CD8-positive, alpha-beta memory T cell (primary cell): Measurements from ENCODE around the gene CLIC1. TPM values are rescaled to one million over a fixed set of nuclear protein-coding genes. Genes with fewer than 3 reads are reported as not detected.
A peak's percentile ranks its signal among the peaks of the same experiment; 100 is the strongest.

Experiments
- CTCF ChIA-PET: fragments of 350-600 bp; sonication (Branson Sonifier 250); formaldehyde crosslinking; loops from one replicate; lab custom pipeline; 2021; ENCODE audit warnings: antibody characterized with exemption; lab: Charles Lee
- POLR2A ChIA-PET: fragments of 350-600 bp; sonication (Branson Sonifier 250); formaldehyde crosslinking; loops from one replicate; lab custom pipeline; 2021; ENCODE audit warnings: antibody characterized with exemption; lab: Charles Lee
- DNase-seq, 5 donors: peaks; one replicate each; pipeline versions ENCODE4 v3.0.0 to v3.0.0-alpha.2; 2020 to 2022; ENCODE audit warnings: mixed read lengths in 1 of 5
- H3K27ac ChIP-seq: one replicate; pipeline ENCODE4 v1.7.0; 2013; ENCODE audit warnings: low read depth, mild to moderate bottlenecking, low read length, moderate library complexity
- H3K27me3 ChIP-seq: 2 replicates; pipeline ENCODE4 v1.7.0; 2013; ENCODE audit warnings: low read length, mild to moderate bottlenecking; ENCODE audit not compliant: insufficient read depth, poor library complexity, severe bottlenecking
- H3K36me3 ChIP-seq: 2 replicates; pipeline ENCODE4 v1.7.0; 2013; ENCODE audit warnings: mild to moderate bottlenecking, low read length, moderate library complexity; ENCODE audit not compliant: insufficient read depth
- H3K4me1 ChIP-seq: 2 replicates; pipeline ENCODE4 v1.7.0; 2013; ENCODE audit warnings: mild to moderate bottlenecking, low read length, moderate library complexity; ENCODE audit not compliant: insufficient read depth
- H3K4me3 ChIP-seq: 2 replicates; pipeline ENCODE4 v1.7.0; 2013; ENCODE audit warnings: mild to moderate bottlenecking, low read length
- H3K9me3 ChIP-seq: 2 replicates; pipeline ENCODE4 v1.7.0; 2013; ENCODE audit warnings: mild to moderate bottlenecking, low read length
- H3K27ac Mint-ChIP-seq, 8 donors: one replicate each; pipeline ENCODE4 v1.8.0; 2020 to 2021; ENCODE audit warnings: mixed read lengths in 8 of 8, mild to moderate bottlenecking in 6 of 8, inconsistent platforms in 3 of 8, moderate library complexity in 3 of 8
- H3K27me3 Mint-ChIP-seq, 2 donors: one replicate each; pipeline ENCODE4 v1.8.0; 2020 to 2021; ENCODE audit warnings: mixed read lengths in 2 of 2, mild to moderate bottlenecking in 1 of 2, moderate library complexity in 1 of 2
- H3K36me3 Mint-ChIP-seq, 3 donors: one replicate each; pipeline ENCODE4 v1.8.0; 2020 to 2021; ENCODE audit warnings: mixed read lengths in 3 of 3, inconsistent platforms in 1 of 3, mild to moderate bottlenecking in 1 of 3
- H3K4me1 Mint-ChIP-seq, 3 donors: one replicate each; pipeline ENCODE4 v1.8.0; 2020 to 2021; ENCODE audit warnings: mixed read lengths in 3 of 3, inconsistent platforms in 1 of 3, mild to moderate bottlenecking in 1 of 3
- H3K4me3 Mint-ChIP-seq, 7 donors: one replicate each; pipeline ENCODE4 v1.8.0; 2020 to 2021; ENCODE audit warnings: mixed read lengths in 7 of 7, mild to moderate bottlenecking in 6 of 7, moderate library complexity in 4 of 7, inconsistent platforms in 2 of 7
- H3K9me3 Mint-ChIP-seq, 5 donors: one replicate each; pipeline ENCODE4 v1.8.0; 2020 to 2022; ENCODE audit warnings: mixed read lengths in 5 of 5, mild to moderate bottlenecking in 3 of 5, moderate library complexity in 2 of 5, inconsistent platforms in 1 of 5
- polyA plus RNA-seq: library from polyadenylated mRNA; unstranded; fragments of 300-500 nt; fragmentation: Illumina TruSeq; gene quantifications from one replicate; pipeline ENCODE4 v1.2.3, GENCODE V29; 2021
- total RNA-seq, 2 experiments: library from RNA; stranded (reverse); gene quantifications; one replicate each; pipeline ENCODE4 v1.2.3, GENCODE V29; 2021

The CLIC1 gene
- total and polyA plus RNA-seq, 3 experiments from 2014 or later = 377 to 657 (median 377) TPM

DNA sequence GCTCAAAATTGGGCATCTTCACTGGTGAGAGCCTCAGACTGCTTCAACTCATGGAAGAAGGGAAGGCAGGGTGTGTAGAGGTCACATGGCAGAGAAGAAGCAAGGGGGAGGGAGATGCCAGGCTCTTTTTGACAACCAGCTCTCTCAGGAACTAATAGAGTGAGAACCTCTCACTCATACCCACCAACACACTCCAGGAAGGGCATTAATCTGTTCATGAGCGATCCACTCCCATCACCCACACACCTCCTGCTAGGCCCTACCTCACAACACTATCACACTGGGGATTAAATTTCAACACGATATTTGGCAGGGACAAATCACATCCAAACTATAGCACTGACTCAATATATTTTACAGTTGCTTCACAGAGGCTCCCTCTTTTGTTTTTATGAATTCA is 5.5 kb upstream of the CLIC1 start:
- Mint-ChIP-seq H3K27ac (peak overlapping the region in 2 of 8 donors; percentile 7 to 36), H3K4me1 (peaks cover 37 to 56% (median 42%) of the 10 kb centered on the region in 3 donors), H3K9me3 (no peaks in the 10 kb centered on the region), H3K4me3 (peak overlapping the region in 6 of 7 donors; percentile 48 to 99 (median 58)), H3K36me3 (peaks cover 0 to 10% (median 4%) of the 10 kb centered on the region in 3 donors), H3K27me3 (no peaks in the 10 kb centered on the region)
- Histone ChIP-seq H3K4me1 (peaks cover 35% of the 10 kb centered on the region), H3K36me3 (no peaks in the 10 kb centered on the region), H3K27me3 (no peaks in the 10 kb centered on the region), H3K4me3 (no peak overlapping the region), H3K27ac (peak overlapping the region; percentile 7), H3K9me3 (no peaks in the 10 kb centered on the region)
- DNase-seq = no peak
- CTCF ChIA-PET = interaction anchor here (1.1 to 7.5 kb wide), 3 partner anchors 29 to 88 kb away, joined by 3 to 42 read pairs (median 4); no protein-coding TSS in a partner anchor
- POLR2A ChIA-PET = no interaction called here

DNA sequence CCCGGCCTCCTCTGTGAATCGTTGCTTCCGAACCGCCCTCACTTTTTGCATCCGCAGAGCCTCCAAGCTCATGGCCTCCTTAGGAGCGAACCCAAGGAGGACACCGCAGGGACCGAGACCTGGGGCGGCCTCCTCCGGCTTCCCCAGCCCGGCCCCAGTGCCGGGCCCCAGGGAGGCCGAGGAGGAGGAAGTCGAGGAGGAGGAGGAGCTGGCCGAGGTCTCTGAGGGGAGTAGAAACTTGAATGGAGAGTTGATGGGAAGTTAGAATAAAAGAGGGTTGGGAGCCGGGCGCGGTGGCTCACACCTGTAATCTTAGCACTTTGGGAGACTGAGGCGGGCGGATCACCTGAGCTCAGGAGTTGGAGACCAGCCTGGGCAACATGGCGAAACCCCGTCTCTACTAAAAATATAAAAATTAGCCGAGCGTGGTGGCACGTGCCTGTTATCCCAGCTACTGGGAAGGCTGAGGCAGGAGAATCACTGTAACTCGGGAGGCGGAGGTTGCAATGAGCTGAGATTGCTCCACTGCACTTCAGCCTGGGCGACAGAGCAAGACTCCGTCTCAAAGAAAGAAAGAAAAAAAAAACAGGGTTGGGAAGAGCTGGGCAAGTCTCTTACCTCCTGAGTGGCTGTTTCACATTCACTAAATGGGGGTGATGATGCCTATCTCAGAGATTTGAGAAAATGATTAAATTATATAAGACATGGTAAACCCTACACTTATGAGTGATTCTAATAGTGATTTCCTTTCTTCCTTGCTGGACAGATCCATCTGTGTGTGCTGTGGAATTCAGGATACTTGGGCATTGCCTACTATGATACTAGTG is 4.3 kb upstream of the CLIC1 start:
- no peak for DNase-seq
- CTCF ChIA-PET = interaction anchor here (0.7 to 7.5 kb wide), 9 partner anchors 11 to 89 kb away, joined by 3 to 42 read pairs (median 9); partner anchors contain the start of genes DDAH2, HSPA1B, LSM2 and VARS1
- Histone ChIP-seq H3K27ac (peak overlapping the region; percentile 90), H3K4me3 (peak overlapping the region; percentile 84), H3K27me3 (no peaks in the 10 kb centered on the region), H3K9me3 (no peaks in the 10 kb centered on the region), H3K4me1 (peaks cover 39% of the 10 kb centered on the region), H3K36me3 (no peaks in the 10 kb centered on the region)
- H3K27me3 Mint-ChIP-seq = no peaks in the 10 kb centered on the region
- no peaks in the 10 kb centered on the region for H3K9me3 Mint-ChIP-seq
- POLR2A ChIA-PET = interaction anchor here (1.2 to 2.0 kb wide), 2 partner anchors 31 to 38 kb away, joined by 6 to 12 read pairs; partner anchors contain the start of gene ABHD16A
- peak overlapping the region; percentile 93 to 99 (median 98) for H3K4me3 Mint-ChIP-seq
- peaks cover 46 to 61% (median 54%) of the 10 kb centered on the region in 3 donors for H3K4me1 Mint-ChIP-seq
- H3K36me3 Mint-ChIP-seq = peaks cover 0 to 17% (median 5%) of the 10 kb centered on the region in 3 donors
- peak overlapping the region; percentile 91 to 99 (median 96) for H3K27ac Mint-ChIP-seq

DNA sequence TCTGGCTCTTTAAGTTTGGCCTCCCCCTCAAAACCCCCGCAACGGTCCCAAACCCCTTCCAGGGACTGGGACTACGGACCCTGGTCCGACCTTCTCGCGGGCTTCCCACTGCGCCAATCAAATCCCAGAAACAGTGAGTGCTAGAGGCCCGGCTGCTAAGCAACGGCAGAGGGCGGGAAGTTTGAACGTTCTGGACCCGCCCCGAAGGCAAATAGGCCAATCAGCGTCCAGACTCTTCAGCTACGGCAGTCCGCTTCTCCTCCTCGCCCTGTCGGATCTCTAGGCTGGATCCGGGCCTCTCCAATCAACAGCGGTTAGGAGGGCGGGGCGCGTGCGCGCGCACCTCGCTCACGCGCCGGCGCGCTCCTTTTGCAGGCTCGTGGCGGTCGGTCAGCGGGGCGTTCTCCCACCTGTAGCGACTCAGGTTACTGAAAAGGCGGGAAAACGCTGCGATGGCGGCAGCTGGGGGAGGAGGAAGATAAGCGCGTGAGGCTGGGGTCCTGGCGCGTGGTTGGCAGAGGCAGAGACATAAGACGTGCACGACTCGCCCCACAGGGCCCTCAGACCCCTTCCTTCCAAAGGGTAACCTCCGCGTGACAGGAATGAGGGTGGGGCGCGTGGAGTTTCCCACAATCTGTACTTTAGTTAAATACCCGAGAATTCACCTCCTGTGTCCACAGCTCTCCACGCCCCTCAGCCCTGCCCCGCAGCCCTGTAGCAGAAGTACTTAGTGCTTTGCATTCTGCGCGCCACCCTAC is 3.5 kb upstream of the CLIC1 start, which contains the start of gene MSH5:
TSS of gene MSH5 (plus strand) at position 367 of the 758 bp plus-strand sequence. CDS start 462 bp downstream, outside the sequence.
- POLR2A ChIA-PET = interaction anchor here (0.6 to 2.5 kb wide), 11 partner anchors 9 to 90 kb away, joined by 3 to 12 read pairs (median 5); partner anchors contain the start of genes ABHD16A, DDAH2 and LSM2
- peak; percentile 91 to 97 (median 93) for DNase-seq
- no peaks in the 10 kb centered on the region for H3K9me3 Mint-ChIP-seq
- H3K27me3 Mint-ChIP-seq = no peaks in the 10 kb centered on the region
- peaks cover 0 to 23% (median 1%) of the 10 kb centered on the region in 3 donors for H3K36me3 Mint-ChIP-seq
- CTCF ChIA-PET = interaction anchor here (0.6 to 7.5 kb wide), 11 partner anchors 10 to 90 kb away, joined by 3 to 42 read pairs (median 5); partner anchors contain the start of genes DDAH2, HSPA1B, LSM2 and MPIG6B
- H3K4me1 Mint-ChIP-seq = peaks cover 46 to 62% (median 55%) of the 10 kb centered on the region in 3 donors
- Histone ChIP-seq H3K27me3 (no peaks in the 10 kb centered on the region), H3K9me3 (no peaks in the 10 kb centered on the region), H3K36me3 (no peaks in the 10 kb centered on the region), H3K4me1 (peaks cover 40% of the 10 kb centered on the region), H3K27ac (peak within 1 kb of the TSS; percentile 98), H3K4me3 (peak within 1 kb of the TSS; percentile 84)
- peak within 1 kb of the TSS; percentile 93 to 99 (median 98) for H3K4me3 Mint-ChIP-seq
- peak within 1 kb of the TSS; percentile 91 to 99 (median 96) for H3K27ac Mint-ChIP-seq

DNA sequence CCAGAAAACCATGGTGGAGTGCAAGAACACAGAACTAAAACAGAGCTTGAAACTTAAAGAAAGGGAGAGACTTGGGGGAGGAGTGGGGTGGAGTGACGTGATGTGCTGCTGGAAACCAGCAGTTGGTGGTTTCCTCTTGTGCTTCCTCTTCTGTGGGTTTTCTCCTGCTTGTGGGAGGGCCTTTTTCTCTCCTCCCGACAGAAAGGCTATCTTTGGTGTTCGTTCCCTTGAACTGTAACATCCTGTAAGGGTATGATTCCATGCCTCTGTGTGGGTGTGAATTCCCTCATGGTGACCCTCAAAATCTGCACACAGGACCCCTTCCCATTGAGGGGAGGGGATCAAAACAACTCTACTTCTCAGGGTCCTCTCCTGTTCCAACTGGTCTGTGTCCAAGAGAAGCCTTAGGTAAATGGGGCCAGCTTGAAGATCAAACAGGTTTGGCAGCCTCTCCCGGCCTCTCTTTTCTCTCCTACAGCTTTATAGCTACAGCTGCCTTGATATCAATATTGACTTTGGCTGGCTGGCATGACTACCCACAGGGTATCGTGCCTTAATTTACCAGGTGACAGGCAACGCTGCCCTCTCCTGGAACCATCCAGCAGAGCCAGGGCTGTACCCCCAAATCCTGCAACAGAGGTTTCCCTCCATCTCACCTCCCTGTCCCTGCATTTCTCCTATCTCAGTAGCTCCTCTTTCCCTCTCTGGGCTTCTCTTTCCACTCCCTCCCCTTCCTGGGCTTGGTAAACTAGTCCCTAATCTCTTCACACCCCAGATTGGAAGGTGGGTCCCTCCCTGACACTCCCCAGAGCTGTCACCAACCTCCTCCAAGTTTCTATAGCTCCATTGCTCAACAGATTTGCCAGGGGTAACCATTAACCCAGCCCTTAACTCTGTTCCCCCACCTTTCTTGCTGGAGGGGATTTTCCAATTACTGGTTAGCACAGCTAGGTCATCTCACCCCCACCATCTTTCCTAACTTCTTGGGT is 2.0 kb upstream of the CLIC1 start:
- no peaks in the 10 kb centered on the region for H3K9me3 Mint-ChIP-seq
- H3K36me3 ChIP-seq = peaks cover 11% of the 10 kb centered on the region
- H3K27me3 Mint-ChIP-seq = no peaks in the 10 kb centered on the region
- peak overlapping the region; percentile 93 to 99 (median 98) for H3K4me3 Mint-ChIP-seq
- H3K4me1 ChIP-seq = peaks cover 56% of the 10 kb centered on the region
- H3K27me3 ChIP-seq = no peaks in the 10 kb centered on the region
- H3K27ac Mint-ChIP-seq = peak overlapping the region; percentile 91 to 98 (median 96)
- H3K27ac ChIP-seq = peak overlapping the region; percentile 98
- peaks cover 57 to 78% (median 68%) of the 10 kb centered on the region in 3 donors for H3K4me1 Mint-ChIP-seq
- ChIA-PET POLR2A (interaction anchor here (0.6 to 2.5 kb wide), 13 partner anchors 8 to 124 kb away, joined by 3 to 11 read pairs (median 5); partner anchors contain the start of genes ABHD16A, LSM2, NEU1 and VARS1), CTCF (interaction anchor here (0.7 to 7.5 kb wide), 18 partner anchors 9 to 149 kb away, joined by 3 to 42 read pairs (median 4); partner anchors contain the start of genes ABHD16A, DDAH2, HSPA1B and LSM2)
- peak overlapping the region; percentile 44 for H3K4me3 ChIP-seq
- H3K36me3 Mint-ChIP-seq = peaks cover 0 to 38% (median 1%) of the 10 kb centered on the region in 3 donors
- H3K9me3 ChIP-seq = no peaks in the 10 kb centered on the region
- DNase-seq = peak; percentile 40 to 81 (median 77)

DNA sequence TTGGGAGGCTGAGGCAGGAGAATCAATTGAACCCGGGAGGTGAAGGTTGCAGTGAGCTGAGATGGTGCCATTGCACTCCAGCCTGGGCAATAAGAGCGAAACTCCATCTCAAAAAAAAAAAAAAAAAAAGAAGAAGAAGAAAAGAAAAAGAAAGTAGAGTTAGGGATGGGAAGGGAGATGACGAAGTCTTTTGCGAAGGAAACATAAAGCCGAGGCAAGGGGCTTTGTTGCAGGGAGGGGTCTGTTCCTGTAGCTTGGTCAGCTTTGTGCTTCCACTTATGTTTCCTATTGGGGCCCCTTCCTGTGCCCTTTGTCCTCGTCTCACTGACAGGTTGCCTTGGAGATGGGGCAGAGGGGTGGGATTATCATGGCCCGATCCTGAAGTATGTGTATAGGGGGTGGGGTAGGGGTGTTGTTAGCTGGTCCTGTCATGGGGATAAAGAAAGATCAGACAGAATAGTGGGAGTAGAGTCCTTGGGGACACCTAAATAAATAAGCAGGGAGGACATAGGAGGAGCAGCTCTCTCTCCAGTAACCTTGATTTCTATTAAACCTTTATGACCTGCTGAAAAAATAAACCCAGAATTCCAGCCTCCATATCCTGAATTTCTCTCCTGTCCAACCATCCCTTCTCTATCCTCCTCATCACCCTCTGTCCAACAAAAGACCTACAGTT is 1.1 kb upstream of the CLIC1 start:
- CTCF ChIA-PET = interaction anchor here (0.7 to 7.5 kb wide), 12 partner anchors 8 to 150 kb away, joined by 3 to 42 read pairs (median 8); partner anchors contain the start of genes DDAH2, HSPA1B, LSM2 and LY6G5C
- POLR2A ChIA-PET = interaction anchor here (0.5 to 2.5 kb wide), 10 partner anchors 8 to 450 kb away, joined by 3 to 11 read pairs (median 4); partner anchors contain the start of genes ABHD16A, LSM2 and VARS1
- Mint-ChIP-seq H3K9me3 (no peaks in the 10 kb centered on the region), H3K4me1 (peaks cover 59 to 81% (median 71%) of the 10 kb centered on the region in 3 donors), H3K27me3 (no peaks in the 10 kb centered on the region), H3K27ac (peak overlapping the region; percentile 91 to 98 (median 96)), H3K36me3 (peaks cover 0 to 44% (median 1%) of the 10 kb centered on the region in 3 donors), H3K4me3 (peak overlapping the region; percentile 93 to 99 (median 98))
- Histone ChIP-seq H3K9me3 (no peaks in the 10 kb centered on the region), H3K36me3 (peaks cover 13% of the 10 kb centered on the region), H3K4me3 (peak overlapping the region; percentile 97), H3K4me1 (peaks cover 58% of the 10 kb centered on the region), H3K27me3 (no peaks in the 10 kb centered on the region), H3K27ac (peak overlapping the region; percentile 98)
- no peak for DNase-seq

DNA sequence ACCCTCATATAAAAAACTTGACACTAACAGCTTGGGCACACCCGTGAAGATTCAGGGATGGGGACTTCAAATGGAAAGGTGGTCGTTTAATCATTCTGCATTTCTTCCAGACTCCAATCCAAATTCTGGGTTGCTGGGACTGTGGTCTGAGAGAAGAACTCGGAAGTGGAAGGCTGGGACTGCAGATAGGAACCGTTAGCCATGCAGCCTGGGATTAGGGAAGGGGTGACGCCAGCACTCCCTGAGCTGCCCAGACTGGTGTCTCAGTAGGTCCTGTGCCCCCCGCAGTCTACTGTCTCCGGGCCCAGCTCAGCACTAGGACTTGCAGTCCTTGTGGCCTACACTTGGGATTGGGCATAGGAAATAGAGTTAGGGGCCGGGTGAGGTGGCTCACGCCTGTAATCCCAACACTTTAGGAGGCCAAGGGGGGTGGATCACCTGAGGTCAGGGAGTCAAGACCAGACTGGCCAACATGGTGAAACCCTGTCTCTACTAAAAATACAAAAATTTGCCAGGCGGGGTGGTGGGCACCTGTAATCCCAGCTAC is 511 bp upstream of the CLIC1 start:
- peak overlapping the region; percentile 93 to 99 (median 98) for H3K4me3 Mint-ChIP-seq
- peak overlapping the region; percentile 91 to 98 (median 96) for H3K27ac Mint-ChIP-seq
- H3K27me3 ChIP-seq = no peaks in the 10 kb centered on the region
- ChIA-PET CTCF (interaction anchor here (1.5 to 7.5 kb wide), 5 partner anchors 7 to 150 kb away, joined by 3 to 42 read pairs (median 11); partner anchors contain the start of genes DDAH2 and LSM2), POLR2A (interaction anchor here (0.5 to 1.9 kb wide), 6 partner anchors 59 to 451 kb away, joined by 3 to 7 read pairs (median 6); partner anchors contain the start of genes LSM2 and VARS1)
- no peaks in the 10 kb centered on the region for H3K27me3 Mint-ChIP-seq
- H3K9me3 Mint-ChIP-seq = no peaks in the 10 kb centered on the region
- peak overlapping the region; percentile 98 for H3K27ac ChIP-seq
- peaks cover 0 to 48% (median 4%) of the 10 kb centered on the region in 3 donors for H3K36me3 Mint-ChIP-seq
- DNase-seq = no peak
- peaks cover 59 to 85% (median 71%) of the 10 kb centered on the region in 3 donors for H3K4me1 Mint-ChIP-seq
- no peaks in the 10 kb centered on the region for H3K9me3 ChIP-seq
- peaks cover 58% of the 10 kb centered on the region for H3K4me1 ChIP-seq
- peaks cover 20% of the 10 kb centered on the region for H3K36me3 ChIP-seq
- H3K4me3 ChIP-seq = peak overlapping the region; percentile 97
